A673 (cell line): ENCODE data around the gene EPB41L3.

Source experiments
- CTCF ChIP-seq: fragments of 300-800, 200-600 bp; sonication (generic); conservative IDR thresholded peaks from 2 replicates; pipeline ENCODE4 v1.5.1; 2017; ENCODE audit warnings: low read depth, mild to moderate bottlenecking, antibody characterized with exemption, low read length, moderate library complexity, mixed read lengths
- EZH2 ChIP-seq: fragments of 200-600 bp; sonication (generic); IDR thresholded peaks from 2 replicates; pipeline ENCODE4 v1.6.1; 2017; ENCODE audit warnings: borderline replicate concordance, low read depth, mild to moderate bottlenecking, mixed read lengths, antibody characterized with exemption, low read length; ENCODE audit not compliant: poor library complexity, severe bottlenecking

- TF ChIP-seq CTCF, result no peak
- no peak for TF ChIP-seq EZH2
Measured at GRCh38 chr18:5541644-5542043, 2.2 kb downstream of the EPB41L3 start.
